Measurements from ENCODE around the gene MIDN.

- TF ChIP-seq CTCF (conservative IDR thresholded peaks at IDR 0.05 in 1 of 2, IDR thresholded peaks at IDR 0.05 in 1 of 2; ENCODE audit: extremely low read depth in 1 of 2, insufficient read depth in 1 of 2, low read depth in 1 of 2, low read length in 2 of 2) (no peak), EZH2 (IDR thresholded peaks at IDR 0.05; ENCODE audit: borderline replicate concordance, low read length) (no peak)
Observed at GRCh38 chr19:1299801-1300200, 51.4 kb downstream of the MIDN start.

All from mammary epithelial cell (primary cell).